Esophagus muscularis mucosa (tissue), 4 donors: ENCODE measurements around the gene JUNB.

ENCODE experiments used
- EP300 ChIP-seq: sonication (generic); formaldehyde crosslinking; IDR thresholded peaks from one replicate; pipeline ENCODE4 v1.6.1; 2017; ENCODE audit warnings: antibody characterized with exemption
- POLR2AphosphoS5 ChIP-seq, 2 donors: sonication (generic); formaldehyde crosslinking; IDR thresholded peaks; one replicate each; pipeline ENCODE4 v1.6.1; 2017; ENCODE audit warnings: antibody characterized with exemption in 2 of 2
- TF ChIP-seq, protein P1 (sequence below), 3 experiments: fragments of 200-600 bp in 2 of 3; fragments of 450-650 bp in 1 of 3; sonication (generic) in 2 of 3; IDR thresholded peaks; one replicate each; pipeline ENCODE4 v1.5.1; 2017 to 2019; ENCODE audit warnings: antibody characterized with exemption in 3 of 3, mild to moderate bottlenecking in 2 of 3, moderate library complexity in 1 of 3

DNA sequence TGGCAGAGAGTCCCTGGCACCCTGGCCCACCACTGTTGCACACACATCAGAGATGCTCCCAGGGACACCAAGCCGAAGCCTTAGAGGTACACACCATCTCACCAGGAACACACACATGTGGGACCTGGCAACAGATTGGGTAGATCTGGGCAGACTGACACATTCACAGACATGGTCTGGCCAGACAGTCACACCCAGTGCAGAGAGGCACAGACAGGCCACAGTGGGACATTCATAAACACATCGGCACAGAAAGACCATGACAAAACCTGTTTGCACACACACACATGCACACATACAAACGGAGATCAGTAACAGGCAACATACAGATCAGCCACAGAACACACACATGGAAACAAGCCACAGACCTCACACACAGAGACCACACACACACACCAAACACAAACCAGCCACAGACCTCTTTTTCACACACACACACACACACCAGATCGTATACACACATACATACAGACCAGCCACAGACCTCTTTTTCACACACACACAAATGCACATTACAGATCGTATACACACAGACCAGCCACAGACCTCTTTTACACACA, 6.3 kb upstream of the JUNB start:
- TF ChIP-seq, protein P1, sequence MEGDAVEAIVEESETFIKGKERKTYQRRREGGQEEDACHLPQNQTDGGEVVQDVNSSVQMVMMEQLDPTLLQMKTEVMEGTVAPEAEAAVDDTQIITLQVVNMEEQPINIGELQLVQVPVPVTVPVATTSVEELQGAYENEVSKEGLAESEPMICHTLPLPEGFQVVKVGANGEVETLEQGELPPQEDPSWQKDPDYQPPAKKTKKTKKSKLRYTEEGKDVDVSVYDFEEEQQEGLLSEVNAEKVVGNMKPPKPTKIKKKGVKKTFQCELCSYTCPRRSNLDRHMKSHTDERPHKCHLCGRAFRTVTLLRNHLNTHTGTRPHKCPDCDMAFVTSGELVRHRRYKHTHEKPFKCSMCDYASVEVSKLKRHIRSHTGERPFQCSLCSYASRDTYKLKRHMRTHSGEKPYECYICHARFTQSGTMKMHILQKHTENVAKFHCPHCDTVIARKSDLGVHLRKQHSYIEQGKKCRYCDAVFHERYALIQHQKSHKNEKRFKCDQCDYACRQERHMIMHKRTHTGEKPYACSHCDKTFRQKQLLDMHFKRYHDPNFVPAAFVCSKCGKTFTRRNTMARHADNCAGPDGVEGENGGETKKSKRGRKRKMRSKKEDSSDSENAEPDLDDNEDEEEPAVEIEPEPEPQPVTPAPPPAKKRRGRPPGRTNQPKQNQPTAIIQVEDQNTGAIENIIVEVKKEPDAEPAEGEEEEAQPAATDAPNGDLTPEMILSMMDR (IDR thresholded peaks at IDR 0.05): no peak
- TF ChIP-seq EP300: no peak
- TF ChIP-seq POLR2AphosphoS5 (IDR thresholded peaks at IDR 0.05): no peak
